Gastrocnemius medialis (tissue), 4 donors: Measurements from ENCODE around the gene CLDN19. TPM values are rescaled to one million over a fixed set of nuclear protein-coding genes. Genes with fewer than 3 reads are reported as not detected.
A peak's percentile ranks its signal among the peaks of the same experiment; 100 is the strongest.

Experiments
- ATAC-seq, 2 donors: fragments of 150-250 bp; one replicate each; pipeline ENCODE4 v1.9.1; 2016
- DNase-seq, 2 donors: peaks; one replicate each; pipeline ENCODE4 v3.0.0-alpha.2; 2019
- H3K27ac ChIP-seq, 4 donors: fragments of 200-600 bp; sonication (generic); 1 replicate in 1 of 4; 2 replicates in 3 of 4; pipeline ENCODE4 v1.5.1; 2016 to 2018; ENCODE audit warnings: mild to moderate bottlenecking in 2 of 4, moderate library complexity in 1 of 4
- H3K27me3 ChIP-seq, 3 donors: fragments of 200-600 bp; sonication (generic) in 2 of 3; 1 replicate in 1 of 3; 2 replicates in 2 of 3; pipeline versions ENCODE4 v1.5.1 to v1.6.0; 2016 to 2019; ENCODE audit warnings: mild to moderate bottlenecking in 1 of 3, moderate library complexity in 1 of 3
- H3K36me3 ChIP-seq, 2 donors: fragments of 200-600 bp; sonication (generic) in 1 of 2; one replicate each; pipeline ENCODE4 v1.5.1; 2017 to 2018
- H3K4me1 ChIP-seq, 2 donors: fragments of 200-600 bp; sonication (generic) in 1 of 2; one replicate each; pipeline ENCODE4 v1.5.1; 2016 to 2017; ENCODE audit warnings: mild to moderate bottlenecking in 2 of 2
- H3K4me3 ChIP-seq, 4 donors: fragments of 200-600 bp; sonication (generic) in 3 of 4; 1 replicate in 1 of 4; 2 replicates in 3 of 4; pipeline ENCODE4 v1.5.1; 2016 to 2019; ENCODE audit warnings: mild to moderate bottlenecking in 2 of 4
- H3K9me3 ChIP-seq, 3 donors: fragments of 200-600 bp; sonication (generic) in 2 of 3; 1 replicate in 1 of 3; 2 replicates in 2 of 3; pipeline ENCODE4 v1.5.1; 2016 to 2019
- POLR2A ChIP-seq, 2 donors: fragments of 450-650 bp; IDR thresholded peaks; one replicate each; pipeline ENCODE4 v1.6.1; 2017; ENCODE audit warnings: antibody characterized with exemption in 2 of 2, mild to moderate bottlenecking in 2 of 2, moderate library complexity in 2 of 2
- in situ Hi-C, 4 donors: fragments of 200-750 bp; cut with MboI; loops; one replicate each; pipeline versions ENCODE4 v1.15.0 to v1.8.0; 2017; ENCODE audit warnings: low sequenced_read_pairs in 4 of 4
- intact Hi-C: fragments of 100-400 bp; cut with DNase I; formaldehyde crosslinking; loops from one replicate; pipeline ENCODE4 v1.15.1; 2023; ENCODE audit warnings: low total_unique reads
- total RNA-seq, 4 donors: library from RNA; depleted of rRNA; stranded (reverse); fragments of >200 nt; gene quantifications; one replicate each; pipeline versions ENCODE4 v1.1.0 to v1.2.3, GENCODE V29; 2016
- TF ChIP-seq, protein P1 (sequence below), 5 experiments: fragments of 450-650 bp in 3 of 5; fragments of 200-600 bp in 2 of 5; sonication (generic) in 2 of 5; IDR thresholded peaks in 4 of 5; conservative IDR thresholded peaks in 1 of 5; 1 replicate in 4 of 5; 2 replicates in 1 of 5; pipeline ENCODE4 v1.5.1; 2016 to 2019; ENCODE audit warnings: antibody characterized with exemption in 5 of 5, mild to moderate bottlenecking in 3 of 5, moderate library complexity in 3 of 5

CLDN19 gene
- total RNA-seq, 4 donors from 2014 or later, result 0.20 to 0.59 TPM; not detected in 2

DNA sequence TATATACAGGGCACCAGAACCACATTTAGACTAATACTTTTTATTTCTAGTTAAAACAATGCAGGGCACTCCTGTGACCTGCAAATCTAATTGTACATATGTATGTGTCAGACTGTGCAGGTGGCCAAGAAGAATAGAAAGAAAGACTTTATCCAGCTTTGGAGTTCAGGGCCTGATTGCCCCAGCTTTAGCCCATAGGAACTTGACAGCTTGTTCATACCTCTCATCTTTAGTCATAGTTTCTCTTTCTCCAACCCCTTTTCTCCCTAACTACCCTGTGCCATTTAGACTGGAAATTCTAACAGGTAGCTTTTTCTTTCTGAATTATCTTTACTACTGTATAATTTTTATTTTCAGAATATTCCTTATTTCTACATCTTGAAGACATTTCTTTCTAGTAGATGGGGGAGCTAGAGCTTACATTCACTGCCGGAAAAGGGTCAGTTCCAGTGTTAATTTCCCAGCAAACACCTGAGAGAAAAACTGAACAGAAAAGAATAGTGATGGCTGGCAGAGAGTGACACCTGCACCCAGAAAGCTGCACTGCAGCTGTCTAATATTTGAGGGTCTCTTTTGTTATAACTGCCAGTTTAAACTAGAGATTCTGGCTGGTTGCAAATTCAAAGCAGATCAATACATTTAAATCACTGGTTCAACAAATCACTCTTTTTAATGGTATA lies 49.4 kb downstream of the CLDN19 start:
- no peak for TF ChIP-seq POLR2A (IDR thresholded peaks at IDR 0.05)
- TF ChIP-seq, protein P1, sequence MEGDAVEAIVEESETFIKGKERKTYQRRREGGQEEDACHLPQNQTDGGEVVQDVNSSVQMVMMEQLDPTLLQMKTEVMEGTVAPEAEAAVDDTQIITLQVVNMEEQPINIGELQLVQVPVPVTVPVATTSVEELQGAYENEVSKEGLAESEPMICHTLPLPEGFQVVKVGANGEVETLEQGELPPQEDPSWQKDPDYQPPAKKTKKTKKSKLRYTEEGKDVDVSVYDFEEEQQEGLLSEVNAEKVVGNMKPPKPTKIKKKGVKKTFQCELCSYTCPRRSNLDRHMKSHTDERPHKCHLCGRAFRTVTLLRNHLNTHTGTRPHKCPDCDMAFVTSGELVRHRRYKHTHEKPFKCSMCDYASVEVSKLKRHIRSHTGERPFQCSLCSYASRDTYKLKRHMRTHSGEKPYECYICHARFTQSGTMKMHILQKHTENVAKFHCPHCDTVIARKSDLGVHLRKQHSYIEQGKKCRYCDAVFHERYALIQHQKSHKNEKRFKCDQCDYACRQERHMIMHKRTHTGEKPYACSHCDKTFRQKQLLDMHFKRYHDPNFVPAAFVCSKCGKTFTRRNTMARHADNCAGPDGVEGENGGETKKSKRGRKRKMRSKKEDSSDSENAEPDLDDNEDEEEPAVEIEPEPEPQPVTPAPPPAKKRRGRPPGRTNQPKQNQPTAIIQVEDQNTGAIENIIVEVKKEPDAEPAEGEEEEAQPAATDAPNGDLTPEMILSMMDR (IDR thresholded peaks at IDR 0.05 in 4 of 5, conservative IDR thresholded peaks at IDR 0.05 in 1 of 5), result no peak
- Histone ChIP-seq H3K36me3 (no peaks in the 10 kb centered on the region), H3K4me3 (no peak overlapping the region), H3K9me3 (no peaks in the 10 kb centered on the region), H3K4me1 (peaks cover 59 to 71% of the 10 kb centered on the region in 2 donors), H3K27ac (no peak overlapping the region), H3K27me3 (no peaks in the 10 kb centered on the region)
- in situ Hi-C loops (no loop called here), intact Hi-C loops (no loop called here)
- no peak for ATAC-seq
- no peak for DNase-seq

DNA sequence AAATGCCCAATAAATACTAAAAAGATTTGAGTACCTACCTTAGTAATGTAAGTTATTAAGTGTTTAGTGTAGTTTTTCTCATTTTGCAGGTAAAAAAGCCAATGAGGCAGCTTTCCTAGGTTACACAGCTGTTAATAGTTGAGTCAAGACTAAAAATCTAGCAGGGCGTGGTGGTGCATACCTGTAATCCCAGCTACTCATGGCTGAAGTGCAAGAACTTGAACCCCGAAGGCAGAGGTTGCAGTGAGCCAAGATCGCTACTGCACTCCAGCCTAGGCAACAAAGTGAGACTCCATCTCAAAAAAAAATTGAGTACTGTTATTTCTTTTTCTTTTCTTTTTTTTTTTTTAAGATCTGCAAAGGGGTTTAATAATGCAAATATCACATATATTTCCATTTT lies 50.1 kb downstream of the CLDN19 start:
- in situ Hi-C loops, result loop anchor here in 1 of 4 donors (10.0 kb wide), 1 partner anchor 75 kb away; the partner anchor contains the start of genes C1orf50 and P3H1
- Histone ChIP-seq H3K27ac (no peak overlapping the region), H3K36me3 (no peaks in the 10 kb centered on the region), H3K9me3 (no peaks in the 10 kb centered on the region), H3K4me1 (peaks cover 66 to 78% of the 10 kb centered on the region in 2 donors), H3K4me3 (no peak overlapping the region), H3K27me3 (no peaks in the 10 kb centered on the region)
- TF ChIP-seq, protein P1 (IDR thresholded peaks at IDR 0.05 in 4 of 5, conservative IDR thresholded peaks at IDR 0.05 in 1 of 5), result no peak
- no peak for TF ChIP-seq POLR2A (IDR thresholded peaks at IDR 0.05)
- DNase-seq (no peak), ATAC-seq (no peak)
- intact Hi-C loops, result loop anchor here (10.0 kb wide), 3 partner anchors 155 to 655 kb away; partner anchors contain the start of genes CCDC30 and ZNF691

DNA sequence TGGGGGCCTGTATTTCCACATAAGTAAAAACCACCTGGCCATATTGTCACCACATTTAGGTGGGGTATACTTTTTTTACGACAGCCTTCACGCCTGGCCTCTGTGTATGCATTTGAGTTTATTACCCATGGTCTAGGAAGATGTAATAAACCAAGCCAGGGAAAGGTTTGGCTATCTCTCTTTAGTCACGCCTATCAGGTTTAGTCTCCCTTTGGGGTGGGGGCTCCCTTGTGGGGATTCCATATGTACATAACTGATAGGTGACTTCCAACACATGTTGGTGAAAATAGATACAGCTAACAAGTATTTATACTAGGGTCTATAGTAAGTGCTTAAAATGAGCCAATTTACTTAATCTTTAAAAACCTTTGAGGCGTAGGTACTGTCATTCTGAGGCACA lies 53.6 kb downstream of the CLDN19 start:
- peaks cover 69 to 76% of the 10 kb centered on the region in 2 donors for H3K4me1 ChIP-seq
- intact Hi-C loops (loop anchor here (10.0 kb wide), 3 partner anchors 158 to 652 kb away; partner anchors contain the start of genes CCDC30 and ZNF691), in situ Hi-C loops (loop anchor here in 1 of 4 donors (10.0 kb wide), 1 partner anchor 78 kb away; the partner anchor contains the start of genes C1orf50 and P3H1)
- H3K4me3 ChIP-seq, result no peak overlapping the region
- H3K27ac ChIP-seq, result no peak overlapping the region
- ATAC-seq, result no peak
- H3K9me3 ChIP-seq, result no peaks in the 10 kb centered on the region
- no peaks in the 10 kb centered on the region for H3K27me3 ChIP-seq
- DNase-seq, result no peak
- H3K36me3 ChIP-seq, result peaks cover 0 to 6% of the 10 kb centered on the region in 2 donors
- TF ChIP-seq POLR2A (IDR thresholded peaks at IDR 0.05), result no peak
- TF ChIP-seq, protein P1 (IDR thresholded peaks at IDR 0.05 in 4 of 5, conservative IDR thresholded peaks at IDR 0.05 in 1 of 5), result no peak

GRCh38 chr1:42684139-42684538 lies 55.9 kb downstream of the CLDN19 start:
- in situ Hi-C loops (loop anchor here in 1 of 4 donors (10.0 kb wide), 1 partner anchor 81 kb away; the partner anchor contains the start of genes C1orf50 and P3H1), intact Hi-C loops (loop anchor here (5.0 to 10.0 kb wide), 4 partner anchors 83 to 649 kb away; partner anchors contain the start of genes C1orf50, CCDC30, P3H1 and ZNF691)
- H3K27me3 ChIP-seq, result no peaks in the 10 kb centered on the region
- peaks cover 62 to 65% of the 10 kb centered on the region in 2 donors for H3K4me1 ChIP-seq
- H3K9me3 ChIP-seq, result no peaks in the 10 kb centered on the region
- no peak for ATAC-seq
- no peak for DNase-seq
- peaks cover 0 to 6% of the 10 kb centered on the region in 2 donors for H3K36me3 ChIP-seq
- H3K4me3 ChIP-seq, result peak overlapping the region; percentile 64 to 92 (median 79)
- no peak for TF ChIP-seq POLR2A (IDR thresholded peaks at IDR 0.05)
- TF ChIP-seq, protein P1 (IDR thresholded peaks at IDR 0.05 in 4 of 5, conservative IDR thresholded peaks at IDR 0.05 in 1 of 5), result no peak
- peak overlapping the region in 3 of 4 donors; percentile 97 to 98 (median 97) for H3K27ac ChIP-seq

Other genes starting within 250 kb of the CLDN19 start
- gene PPIH, start 81.8 kb downstream of the CLDN19 start, total RNA-seq, result 10 to 100 TPM in 1 of 4 donors, 1 to 10 TPM in 3; 6.1 to 13.6 (median 7.1) TPM
- 1,000 to 10,000 TPM in 2 of 4 donors, 100 to 1,000 TPM in 2; 861 to 1,251 (median 1,022) TPM for gene YBX1, start 57.8 kb downstream of the CLDN19 start, total RNA-seq
- gene P3H1, start 26.8 kb upstream of the CLDN19 start, total RNA-seq, result 1 to 10 TPM; 3.0 to 7.0 (median 5.6) TPM
- gene C1orf50, start 27.0 kb upstream of the CLDN19 start, total RNA-seq, result 10 to 100 TPM in 1 of 4 donors, 1 to 10 TPM in 3; 2.8 to 14.7 (median 5.4) TPM
- under 1 TPM in 2 of 4 donors, not detected in 2; 0.19 to 0.25 TPM for gene TMEM269, start 44.8 kb upstream of the CLDN19 start, total RNA-seq
- gene ERMAP, start 76.9 kb upstream of the CLDN19 start, total RNA-seq, result 1 to 10 TPM; 1.4 to 6.5 (median 3.9) TPM
- gene SVBP, start 77.2 kb upstream of the CLDN19 start, total RNA-seq, result 10 to 100 TPM; 15.5 to 26.4 (median 24.9) TPM
- gene ZNF691, start 106.4 kb upstream of the CLDN19 start, total RNA-seq, result 10 to 100 TPM in 2 of 4 donors, 1 to 10 TPM in 2; 7.1 to 25.5 (median 9.8) TPM
- gene SLC2A1, start 218.6 kb upstream of the CLDN19 start, total RNA-seq, result 10 to 100 TPM in 2 of 4 donors, 1 to 10 TPM in 2; 6.3 to 16.1 (median 9.4) TPM